Muscle of leg (tissue), 11 donors: ENCODE results near the gene TMEM167A. TPM values are rescaled to one million over a fixed set of nuclear protein-coding genes. Genes with fewer than 3 reads are reported as not detected.

ENCODE experiments used
- DNase-seq: peaks from one replicate; pipeline ENCODE4 v3.0.0; 2013
- H3K27ac ChIP-seq: one replicate; pipeline ENCODE4 v1.5.1; 2013; ENCODE audit warnings: mild to moderate bottlenecking, low read length, control low read depth
- H3K27me3 ChIP-seq: one replicate; pipeline ENCODE4 v1.6.1; 2013; ENCODE audit warnings: low read length; ENCODE audit not compliant: control insufficient read depth, insufficient read depth
- H3K36me3 ChIP-seq: one replicate; pipeline ENCODE4 v1.6.1; 2013; ENCODE audit warnings: low read length; ENCODE audit not compliant: control insufficient read depth, insufficient read depth
- H3K4me1 ChIP-seq: one replicate; pipeline ENCODE4 v1.6.1; 2013; ENCODE audit warnings: low read length; ENCODE audit not compliant: control insufficient read depth, insufficient read depth
- H3K4me3 ChIP-seq: one replicate; pipeline ENCODE4 v1.5.1; 2013; ENCODE audit warnings: low read length, control low read depth
- H3K9me3 ChIP-seq: replicated peaks from 2 replicates; pipeline ENCODE4 v1.6.1; 2013; ENCODE audit warnings: low read depth, low read length; ENCODE audit not compliant: control insufficient read depth
- WGBS: methylation state at CpG from one replicate; pipeline ENCODE4 v1.1.5; 2013; ENCODE audit warnings: missing lambda C conversion rate; ENCODE audit not compliant: insufficient coverage; 5-methylcytosine and 5-hydroxymethylcytosine counted together
- polyA plus RNA-seq, 8 donors: library from polyadenylated mRNA; unstranded; fragments of 120-200 nt; gene quantifications; one replicate each; pipeline versions ENCODE4 v1.2.1 to v1.2.3, GENCODE V29; 2013; ENCODE audit warnings: inconsistent platforms in 1 of 8, low replicate concordance in 1 of 8; ENCODE audit not compliant: insufficient read length in 8 of 8, insufficient read depth in 1 of 8
- total RNA-seq: library from RNA; stranded (reverse); fragments of 120-200 nt; gene quantifications from one replicate; pipeline ENCODE4 v1.2.4, GENCODE V29; 2013

Gene TMEM167A
- total and polyA plus RNA-seq, 9 donors, result 47.9 to 75.3 (median 62.3) TPM

DNA sequence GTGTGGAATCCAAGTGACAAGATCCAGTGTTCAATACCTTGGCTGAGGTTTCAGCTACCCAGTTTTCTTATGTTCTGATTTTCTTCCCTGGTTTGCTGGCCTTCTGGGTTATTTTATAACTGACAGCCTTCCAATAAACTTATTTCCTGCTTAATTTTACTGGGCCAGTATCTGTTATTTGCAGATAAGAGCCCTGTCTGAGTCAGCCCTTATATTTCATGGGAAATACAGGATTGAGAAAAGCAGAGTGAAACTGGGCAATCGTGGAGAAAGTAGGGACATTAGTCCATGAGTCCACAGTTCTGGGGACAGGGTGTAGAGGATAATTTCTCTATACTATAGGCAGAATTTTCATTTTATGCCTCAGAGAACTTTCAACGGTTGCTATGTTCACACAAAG is 32.3 kb downstream of the TMEM167A start:
- no CpG with 5 or more reads among the region's 2 CpGs for WGBS
- Histone ChIP-seq H3K4me1 (no peaks in the 10 kb centered on the region), H3K4me3 (no peak overlapping the region), H3K36me3 (peaks cover 2% of the 10 kb centered on the region), H3K27me3 (no peaks in the 10 kb centered on the region), H3K27ac (no peak overlapping the region), H3K9me3 (no peaks in the 10 kb centered on the region)
- DNase-seq, result no peak

DNA sequence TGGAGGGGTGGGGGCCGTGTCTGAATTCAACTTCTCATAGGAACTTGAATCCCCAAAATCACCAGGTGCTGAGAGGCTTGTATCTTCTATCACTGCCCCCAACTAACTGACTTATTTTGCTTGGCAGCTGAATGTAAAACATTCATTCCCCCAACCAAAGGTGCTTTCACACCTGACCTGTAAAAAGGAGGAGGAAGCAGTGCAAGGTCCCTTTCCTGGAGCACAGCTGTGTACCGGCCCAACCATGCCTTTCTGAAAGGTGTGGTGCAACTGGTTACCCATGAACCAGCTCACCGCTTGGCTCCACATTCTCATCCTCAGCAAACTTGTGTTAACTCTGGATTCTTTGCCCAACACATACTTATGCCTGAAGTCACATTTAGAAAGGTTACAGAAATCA is 34.7 kb downstream of the TMEM167A start:
- no peak for DNase-seq
- no peaks in the 10 kb centered on the region for H3K9me3 ChIP-seq
- WGBS, result no CpG with 5 or more reads among the region's 3 CpGs
- no peaks in the 10 kb centered on the region for H3K4me1 ChIP-seq
- H3K27ac ChIP-seq, result no peak overlapping the region
- no peaks in the 10 kb centered on the region for H3K27me3 ChIP-seq
- no peak overlapping the region for H3K4me3 ChIP-seq
- no peaks in the 10 kb centered on the region for H3K36me3 ChIP-seq

DNA sequence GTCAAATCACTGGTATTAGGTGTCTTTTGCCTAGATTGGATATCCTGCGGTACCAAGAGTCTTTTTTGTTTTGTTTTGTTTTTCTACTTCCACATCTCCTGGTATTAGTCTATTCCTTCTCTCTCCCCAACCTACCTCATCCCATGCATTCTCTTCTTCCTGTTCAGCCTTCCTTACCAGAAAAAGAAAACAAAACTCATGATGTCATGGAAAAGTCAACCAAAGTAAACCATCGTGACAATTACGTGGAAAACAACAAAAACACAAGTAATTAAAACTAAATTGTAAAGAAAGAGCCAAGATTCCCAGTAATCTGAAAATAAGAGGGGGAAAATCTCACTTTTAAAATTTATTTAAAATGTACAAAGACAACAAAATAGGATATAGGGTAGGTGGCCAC is 38.3 kb downstream of the TMEM167A start:
- Histone ChIP-seq H3K9me3 (no peaks in the 10 kb centered on the region), H3K27ac (no peak overlapping the region), H3K4me1 (peaks cover 11% of the 10 kb centered on the region), H3K27me3 (no peaks in the 10 kb centered on the region), H3K36me3 (no peaks in the 10 kb centered on the region), H3K4me3 (no peak overlapping the region)
- WGBS, result no CpG with 5 or more reads among the region's 3 CpGs
- DNase-seq, result no peak

DNA sequence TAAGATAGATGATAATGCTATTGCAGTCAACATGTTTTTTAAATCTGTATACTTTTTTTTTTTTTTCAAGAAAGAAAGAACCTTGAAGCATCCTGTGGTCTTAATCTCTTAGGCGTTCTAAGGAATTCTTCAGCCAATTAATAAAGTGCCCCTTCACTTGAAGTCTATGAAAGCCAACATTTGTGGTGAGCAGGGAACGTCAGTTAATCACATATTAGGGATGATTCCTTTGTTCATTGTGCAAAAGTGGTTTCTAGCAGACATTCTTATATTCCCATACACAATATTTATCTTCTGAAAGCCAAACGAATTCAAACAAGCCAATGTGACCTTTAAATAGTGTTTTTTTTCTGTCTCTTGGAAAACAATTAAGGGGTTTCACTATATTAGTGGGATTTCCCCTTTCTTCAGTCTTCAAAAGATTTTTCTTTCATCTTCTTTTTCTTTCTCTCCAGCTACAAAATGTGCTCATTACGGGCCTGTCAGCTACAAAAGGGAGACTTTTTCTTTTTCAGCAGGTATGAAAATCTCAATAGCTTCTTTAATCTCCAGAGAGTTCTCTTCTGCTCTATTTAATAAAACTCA is 40.1 kb downstream of the TMEM167A start:
- H3K27ac ChIP-seq, result no peak overlapping the region

DNA sequence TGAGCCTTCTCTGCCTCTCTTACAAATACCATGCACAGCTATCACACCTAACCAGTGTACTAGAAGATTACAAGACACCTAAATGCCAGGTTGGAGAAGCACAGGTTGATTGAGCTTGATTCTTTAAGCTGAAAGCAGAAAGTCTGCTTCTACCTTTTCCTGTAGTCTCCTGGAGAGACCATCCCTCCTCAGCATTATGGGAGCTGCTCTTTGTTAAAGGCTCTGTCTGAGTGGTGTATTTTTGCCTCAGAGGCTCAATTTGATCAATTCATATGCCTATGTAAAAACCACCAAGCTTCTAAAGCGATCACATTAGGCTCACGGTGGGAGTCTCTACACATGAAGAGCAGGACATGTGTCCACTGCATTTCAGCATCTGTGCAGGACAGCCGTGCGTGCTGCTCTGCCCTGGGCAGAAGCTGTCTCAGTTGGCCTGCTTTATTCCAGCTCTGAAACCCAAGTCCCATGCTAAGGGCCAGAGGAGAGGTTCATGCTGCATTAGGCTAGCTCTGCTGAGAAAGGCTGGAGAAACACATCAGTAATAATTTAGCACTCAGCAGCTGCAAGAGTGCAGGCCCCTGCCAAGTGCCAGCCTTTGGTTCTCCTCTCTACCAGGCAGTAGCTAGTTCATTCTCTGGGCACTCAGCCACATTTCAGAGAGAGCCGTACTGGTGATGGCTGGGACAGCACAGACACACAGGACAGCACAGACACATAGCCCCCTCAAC is 41.7 kb downstream of the TMEM167A start:
- Histone ChIP-seq H3K27ac (peak overlapping the region; percentile 85), H3K9me3 (no peaks in the 10 kb centered on the region), H3K36me3 (no peaks in the 10 kb centered on the region), H3K4me1 (peaks cover 11% of the 10 kb centered on the region), H3K4me3 (no peak overlapping the region), H3K27me3 (no peaks in the 10 kb centered on the region)
- peak; percentile 94 for DNase-seq
- WGBS, result 45% methylated on average over 4 of the region's 5 CpGs

More for the DNA sequence above, 40.1 kb downstream of the TMEM167A start:
- no peak for DNase-seq
- no peaks in the 10 kb centered on the region for H3K9me3 ChIP-seq
- WGBS, result no CpG with 5 or more reads among the region's 4 CpGs
- no peaks in the 10 kb centered on the region for H3K27me3 ChIP-seq
- H3K4me1 ChIP-seq, result peaks cover 11% of the 10 kb centered on the region
- no peaks in the 10 kb centered on the region for H3K36me3 ChIP-seq
- H3K4me3 ChIP-seq, result no peak overlapping the region

DNA sequence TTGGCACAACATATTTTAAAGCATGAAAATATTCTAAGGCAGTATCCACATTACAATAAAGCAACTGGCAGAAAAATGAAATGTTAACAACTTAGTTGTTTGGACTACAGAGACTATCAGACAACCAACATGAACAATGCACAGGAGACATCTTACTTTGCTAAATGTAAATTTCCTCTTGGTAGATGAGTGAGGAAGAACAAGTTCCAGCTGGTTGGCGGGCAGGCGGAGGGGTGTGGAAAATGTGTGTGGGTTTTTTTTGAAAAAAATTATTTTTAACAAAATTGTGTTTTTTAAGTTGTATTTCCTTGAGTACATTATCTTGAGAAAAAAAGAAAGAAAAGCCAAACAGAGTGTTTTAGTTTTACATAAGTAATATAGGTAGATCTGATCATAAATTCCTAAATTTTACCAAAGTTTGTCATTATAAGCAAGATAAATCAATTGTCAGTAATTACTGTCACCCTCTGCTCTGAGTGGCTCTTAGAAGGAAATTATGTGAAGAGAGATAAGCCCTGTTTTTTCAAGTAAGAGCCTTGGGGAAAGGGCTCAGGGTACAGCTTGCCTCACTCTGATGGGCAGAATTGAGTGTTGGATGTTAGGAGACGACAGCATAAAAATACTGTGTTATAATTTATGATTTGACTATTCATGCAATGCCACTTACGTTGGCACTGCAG is 42.5 kb downstream of the TMEM167A start:
- Histone ChIP-seq H3K27ac (no peak overlapping the region), H3K4me3 (no peak overlapping the region), H3K4me1 (peaks cover 11% of the 10 kb centered on the region), H3K9me3 (no peaks in the 10 kb centered on the region), H3K36me3 (no peaks in the 10 kb centered on the region), H3K27me3 (no peaks in the 10 kb centered on the region)
- no CpG with 5 or more reads among the region's 4 CpGs for WGBS
- no peak for DNase-seq

DNA sequence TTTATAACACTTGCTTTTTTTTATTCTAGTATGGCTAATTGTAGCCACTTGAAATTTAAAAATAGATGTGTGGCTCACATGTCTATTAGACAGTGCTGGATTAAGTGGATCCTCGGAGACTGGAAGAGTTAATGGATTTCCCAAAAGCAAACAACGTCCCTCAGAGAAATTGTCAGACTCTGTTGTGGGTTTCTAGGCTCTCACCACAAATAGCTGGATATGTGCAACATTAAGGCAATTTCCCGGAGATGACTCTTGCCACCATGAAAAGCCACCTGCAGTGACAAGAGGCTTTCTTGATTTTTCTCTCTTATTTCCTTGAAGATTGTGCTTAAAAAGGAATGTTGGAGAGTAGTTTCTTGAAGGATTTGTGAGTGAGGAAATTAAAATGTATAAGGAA is 43.2 kb downstream of the TMEM167A start:
- Histone ChIP-seq H3K4me1 (peaks cover 11% of the 10 kb centered on the region), H3K27ac (no peak overlapping the region)
- WGBS, result 100% methylated on average over 2 of the region's 3 CpGs

DNA sequence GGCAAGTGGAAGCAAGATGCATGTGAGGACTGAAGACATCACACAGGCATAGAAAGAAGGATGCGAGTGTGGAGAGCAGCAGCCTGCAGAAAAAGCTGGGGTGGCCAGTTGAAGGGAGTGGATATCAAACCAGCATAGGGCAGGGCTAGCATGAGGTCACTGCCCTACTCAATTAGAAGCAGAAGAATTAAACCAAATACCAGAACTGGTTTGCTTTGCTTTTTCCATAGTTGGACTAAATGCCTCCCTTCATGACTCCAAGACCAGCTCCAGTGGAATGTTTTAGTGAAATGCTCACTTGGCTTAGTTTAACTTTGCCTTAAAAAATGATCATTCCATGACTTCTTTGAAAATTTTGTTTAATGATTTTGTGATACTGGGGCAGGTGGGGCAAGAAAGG is 45.8 kb downstream of the TMEM167A start:
- no peaks in the 10 kb centered on the region for H3K9me3 ChIP-seq
- H3K27me3 ChIP-seq, result no peaks in the 10 kb centered on the region
- no peak overlapping the region for H3K4me3 ChIP-seq
- H3K27ac ChIP-seq, result no peak overlapping the region
- DNase-seq, result no peak
- 83% methylated on average over 1 of the region's 1 CpG for WGBS
- H3K4me1 ChIP-seq, result peaks cover 11% of the 10 kb centered on the region
- no peaks in the 10 kb centered on the region for H3K36me3 ChIP-seq

More for the DNA sequence above, 43.2 kb downstream of the TMEM167A start:
- DNase-seq, result no peak
- Histone ChIP-seq H3K4me3 (no peak overlapping the region), H3K9me3 (no peaks in the 10 kb centered on the region), H3K27me3 (no peaks in the 10 kb centered on the region), H3K36me3 (no peaks in the 10 kb centered on the region)

DNA sequence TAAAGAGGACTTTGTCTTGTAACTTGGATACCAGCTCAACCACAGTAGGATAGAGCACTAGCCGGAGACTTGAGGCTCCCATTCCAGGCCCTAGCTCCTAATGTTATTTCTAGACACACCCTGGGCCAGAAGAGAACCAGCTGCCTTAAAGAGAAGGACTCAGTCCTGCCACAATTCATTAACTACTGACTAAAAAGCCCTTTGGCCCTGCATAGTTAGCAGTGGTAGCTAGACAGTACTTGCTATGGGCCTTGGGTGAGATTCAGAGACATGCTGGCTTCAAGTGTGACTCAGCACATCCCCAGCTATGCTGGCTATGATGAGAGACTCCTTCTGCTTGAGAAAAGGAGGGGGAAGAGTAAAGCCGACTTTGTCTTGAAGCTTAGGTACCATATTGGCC is 47.3 kb downstream of the TMEM167A start:
- no peak for DNase-seq
- H3K27ac ChIP-seq, result no peak overlapping the region
- no peaks in the 10 kb centered on the region for H3K9me3 ChIP-seq
- no peaks in the 10 kb centered on the region for H3K36me3 ChIP-seq
- H3K4me1 ChIP-seq, result peaks cover 2% of the 10 kb centered on the region
- no peaks in the 10 kb centered on the region for H3K27me3 ChIP-seq
- H3K4me3 ChIP-seq, result no peak overlapping the region
- 82% methylated on average over 1 of the region's 2 CpGs for WGBS

DNA sequence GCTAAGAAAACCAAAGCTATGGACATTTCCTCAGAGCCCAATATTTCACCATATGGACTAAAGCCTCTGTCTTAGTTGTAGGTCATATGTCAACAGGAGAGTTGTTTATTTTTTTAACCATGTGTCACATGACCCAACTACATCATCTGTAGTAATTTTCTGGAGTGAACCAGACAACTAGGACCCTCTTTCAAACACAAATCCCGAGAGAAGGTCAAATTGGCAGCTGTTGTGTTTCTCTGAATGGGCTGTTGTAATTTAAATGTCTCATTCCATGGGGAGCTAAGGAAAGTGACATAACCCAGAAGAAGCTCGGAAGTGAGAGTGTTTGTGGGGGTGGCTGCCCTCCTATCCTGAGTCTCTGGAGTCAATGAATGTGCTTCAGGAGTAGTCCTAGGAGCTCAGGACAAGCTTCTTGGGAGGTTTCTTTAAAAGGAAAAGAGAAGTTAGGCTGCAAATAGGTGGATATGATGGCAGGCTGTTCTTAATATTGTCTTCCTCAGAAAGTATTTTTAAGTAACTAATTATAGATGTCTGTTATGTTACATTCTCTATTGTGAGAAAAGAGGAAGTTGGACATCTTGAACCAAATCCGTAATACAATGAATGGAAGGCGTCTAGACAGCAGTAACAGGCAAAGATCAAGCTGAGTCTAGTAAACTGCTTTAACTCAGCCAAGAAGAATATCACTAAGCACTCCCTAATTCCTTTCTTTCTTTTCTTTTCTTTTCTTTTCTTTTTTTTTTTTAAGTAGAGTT is 50.1 kb downstream of the TMEM167A start:
- Histone ChIP-seq H3K27me3 (no peaks in the 10 kb centered on the region), H3K4me3 (no peak overlapping the region), H3K9me3 (no peaks in the 10 kb centered on the region), H3K36me3 (no peaks in the 10 kb centered on the region), H3K4me1 (no peaks in the 10 kb centered on the region), H3K27ac (no peak overlapping the region)
- DNase-seq, result peak; percentile 30
- WGBS, result no CpG with 5 or more reads among the region's 4 CpGs
